BJ (cell line): ENCODE data around the gene FES. TPM values are rescaled to one million over a fixed set of nuclear protein-coding genes. Genes with fewer than 3 reads are reported as not detected.

Source experiments
- CTCF ChIA-PET: fragments of 350-600 bp; formaldehyde crosslinking; extraction: SDS; loops from one replicate; lab custom pipeline; 2021; ENCODE audit warnings: antibody characterized with exemption, inconsistent platforms; lab: Yijun Ruan, JAX
- POLR2A ChIA-PET: fragments of 300-600 bp; sonication (Branson Sonifier 250); formaldehyde crosslinking; extraction: SDS; loops from one replicate; lab custom pipeline; 2021; ENCODE audit warnings: antibody characterized with exemption; lab: Charles Lee
- DNase-seq: peaks from one replicate; pipeline ENCODE4 v3.0.0-alpha.2; 2011; ENCODE audit warnings: low read depth
- H3K27me3 ChIP-seq: 2 replicates; pipeline ENCODE4 v1.6.0; 2011; ENCODE audit warnings: low read length; ENCODE audit not compliant: control insufficient read depth, insufficient read depth
- H3K36me3 ChIP-seq: 2 replicates; pipeline ENCODE4 v1.5.1; 2011; ENCODE audit warnings: low read length; ENCODE audit not compliant: control insufficient read depth, insufficient read depth
- H3K4me3 ChIP-seq: 2 replicates; pipeline ENCODE4 v1.5.1; 2011; ENCODE audit warnings: low read depth, mild to moderate bottlenecking, control low read depth, low read length
- polyA plus RNA-seq: library from polyadenylated mRNA; depleted of rRNA; stranded (reverse); fragments of >200 nt; gene quantifications from 2 replicates; pipeline ENCODE4 v1.2.3, GENCODE V29; 2011
- TF ChIP-seq, protein P1 (sequence below): IDR thresholded peaks from 2 replicates; pipeline ENCODE4 v1.5.1; 2011; ENCODE audit warnings: low read depth, mild to moderate bottlenecking, control low read depth, inconsistent platforms, low read length, moderate library complexity; ENCODE audit not compliant: insufficient read depth

FES gene
- polyA plus RNA-seq, 1 experiment: 11.1 TPM

DNA sequence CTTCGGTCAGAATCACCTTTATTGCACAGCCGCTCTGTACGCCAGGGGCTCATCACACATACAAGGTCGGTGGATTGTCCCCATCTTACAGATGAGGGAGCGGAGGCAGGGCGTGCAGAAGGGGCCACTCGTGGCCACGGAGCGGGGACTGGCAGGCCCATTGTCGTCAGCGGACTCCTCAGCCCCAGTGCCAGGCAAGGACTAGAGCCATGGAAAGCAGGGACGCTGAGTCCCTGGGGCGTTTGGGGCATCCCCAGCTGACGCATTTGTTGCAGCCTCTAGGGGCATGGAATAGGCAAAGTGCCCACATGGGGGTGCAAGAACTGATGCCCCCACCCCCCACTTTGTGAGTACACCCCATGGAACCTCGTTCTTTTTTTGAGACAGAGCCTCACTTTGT is 45.8 kb upstream of the FES start:
- DNase-seq: no peak
- no peaks in the 10 kb centered on the region for H3K36me3 ChIP-seq
- no peak overlapping the region for H3K4me3 ChIP-seq
- H3K27me3 ChIP-seq: no peaks in the 10 kb centered on the region
- POLR2A ChIA-PET: no interaction called here
- TF ChIP-seq, protein P1, sequence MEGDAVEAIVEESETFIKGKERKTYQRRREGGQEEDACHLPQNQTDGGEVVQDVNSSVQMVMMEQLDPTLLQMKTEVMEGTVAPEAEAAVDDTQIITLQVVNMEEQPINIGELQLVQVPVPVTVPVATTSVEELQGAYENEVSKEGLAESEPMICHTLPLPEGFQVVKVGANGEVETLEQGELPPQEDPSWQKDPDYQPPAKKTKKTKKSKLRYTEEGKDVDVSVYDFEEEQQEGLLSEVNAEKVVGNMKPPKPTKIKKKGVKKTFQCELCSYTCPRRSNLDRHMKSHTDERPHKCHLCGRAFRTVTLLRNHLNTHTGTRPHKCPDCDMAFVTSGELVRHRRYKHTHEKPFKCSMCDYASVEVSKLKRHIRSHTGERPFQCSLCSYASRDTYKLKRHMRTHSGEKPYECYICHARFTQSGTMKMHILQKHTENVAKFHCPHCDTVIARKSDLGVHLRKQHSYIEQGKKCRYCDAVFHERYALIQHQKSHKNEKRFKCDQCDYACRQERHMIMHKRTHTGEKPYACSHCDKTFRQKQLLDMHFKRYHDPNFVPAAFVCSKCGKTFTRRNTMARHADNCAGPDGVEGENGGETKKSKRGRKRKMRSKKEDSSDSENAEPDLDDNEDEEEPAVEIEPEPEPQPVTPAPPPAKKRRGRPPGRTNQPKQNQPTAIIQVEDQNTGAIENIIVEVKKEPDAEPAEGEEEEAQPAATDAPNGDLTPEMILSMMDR: no peak
- CTCF ChIA-PET: no interaction called here

GRCh38 chr15:90839187-90840071 is 44.9 kb upstream of the FES start:
- TF ChIP-seq, protein P1: no peak
- Histone ChIP-seq H3K36me3 (no peaks in the 10 kb centered on the region), H3K27me3 (no peaks in the 10 kb centered on the region), H3K4me3 (no peak overlapping the region)
- no peak for DNase-seq
- CTCF ChIA-PET: interaction anchor here (0.6 kb wide), 1 partner anchor 124 kb away, joined by 3 read pairs; no protein-coding TSS in a partner anchor
- POLR2A ChIA-PET: interaction anchor here (0.6 kb wide), 1 partner anchor 12 kb away, joined by 19 read pairs; no protein-coding TSS in a partner anchor

GRCh38 chr15:90840157-90840855 is 44.0 kb upstream of the FES start:
- DNase-seq: no peak
- ChIA-PET CTCF (interaction anchor here (0.6 kb wide), 1 partner anchor 125 kb away, joined by 3 read pairs; no protein-coding TSS in a partner anchor), POLR2A (no interaction called here)
- no peak overlapping the region for H3K4me3 ChIP-seq
- H3K36me3 ChIP-seq: no peaks in the 10 kb centered on the region
- H3K27me3 ChIP-seq: no peaks in the 10 kb centered on the region
- TF ChIP-seq, protein P1: no peak

- TF ChIP-seq, protein P1: no peak
- CTCF ChIA-PET: no interaction called here
- Histone ChIP-seq H3K4me3 (no peak overlapping the region), H3K36me3 (no peaks in the 10 kb centered on the region), H3K27me3 (no peaks in the 10 kb centered on the region)
- DNase-seq: no peak
- POLR2A ChIA-PET: no interaction called here
Measured at GRCh38 chr15:90840954-90841353, 43.4 kb upstream of the FES start.

GRCh38 chr15:90844696-90845095 is 39.6 kb upstream of the FES start:
- no peaks in the 10 kb centered on the region for H3K27me3 ChIP-seq
- no peaks in the 10 kb centered on the region for H3K36me3 ChIP-seq
- POLR2A ChIA-PET: interaction anchor here (1.1 kb wide), 1 partner anchor 127 kb away, joined by 4 read pairs; the partner anchor contains the start of gene BLM
- TF ChIP-seq, protein P1: no peak
- no peak overlapping the region for H3K4me3 ChIP-seq
- CTCF ChIA-PET: interaction anchor here (1.3 to 1.8 kb wide), 2 partner anchors 13 to 39 kb away, joined by 5 to 6 read pairs; partner anchors contain the start of gene FES
- no peak for DNase-seq
